H1 (cell line): ENCODE measurements around the gene CACNG7.

ENCODE experiments used
- ASH2L ChIP-seq: fragments of 200-600, 300-600 bp; sonication (generic); IDR thresholded peaks from one replicate; pipeline ENCODE4 v1.7.1; 2017; ENCODE audit warnings: low read length
- ATF3 ChIP-seq: IDR thresholded peaks from 2 replicates; pipeline ENCODE4 v1.6.1; 2011; ENCODE audit warnings: low read depth, mild to moderate bottlenecking, low read length; ENCODE audit not compliant: insufficient read depth
- CEBPB ChIP-seq: IDR thresholded peaks from 2 replicates; pipeline ENCODE4 v1.6.1; 2012; ENCODE audit warnings: low read depth, low read length
- JUN ChIP-seq: IDR thresholded peaks from 2 replicates; pipeline ENCODE4 v1.6.1; 2011; ENCODE audit warnings: low read depth, mild to moderate bottlenecking, improper control_type of control experiment, low read length
- KDM1A ChIP-seq: fragments of 200-600, 300-600 bp; sonication (generic); IDR thresholded peaks from 2 replicates; pipeline ENCODE4 v1.7.1; 2016; ENCODE audit warnings: mild to moderate bottlenecking, low read length, borderline replicate concordance
- MAX ChIP-seq: IDR thresholded peaks from 2 replicates; pipeline ENCODE4 v1.6.1; 2012; ENCODE audit warnings: inconsistent platforms
- NRF1 ChIP-seq: IDR thresholded peaks from 2 replicates; pipeline ENCODE4 v1.6.1; 2011; ENCODE audit warnings: mild to moderate bottlenecking, low read depth, low read length, improper control_type of control experiment
- POLR2A ChIP-seq, 2 experiments: IDR thresholded peaks; 1 replicate in 1 of 2; 2 replicates in 1 of 2; pipeline ENCODE4 v1.6.1; 2011; ENCODE audit warnings: low read depth in 2 of 2, low read length in 2 of 2, mild to moderate bottlenecking in 2 of 2; ENCODE audit errors: control extremely low read depth in 1 of 2
- POLR2AphosphoS5 ChIP-seq: IDR thresholded peaks from 2 replicates; pipeline ENCODE4 v1.6.1; 2011; ENCODE audit warnings: low read depth, low read length
- RNF2 ChIP-seq: fragments of 200-900, 300-1000 bp; sonication (generic); IDR thresholded peaks from 2 replicates; pipeline ENCODE4 v1.7.1; 2016; ENCODE audit warnings: borderline replicate concordance, low read depth, mild to moderate bottlenecking, antibody characterized with exemption, low read length; ENCODE audit not compliant: poor library complexity, severe bottlenecking; ENCODE audit errors: missing control alignments
- TBP ChIP-seq: IDR thresholded peaks from 2 replicates; pipeline ENCODE4 v1.6.1; 2011; ENCODE audit warnings: low read depth, low read length, improper control_type of control experiment
- USF2 ChIP-seq: IDR thresholded peaks from 2 replicates; pipeline ENCODE4 v1.6.1; 2011; ENCODE audit warnings: low read length, improper control_type of control experiment
- TF ChIP-seq, protein P1 (sequence below), 3 experiments: IDR thresholded peaks; 1 replicate in 2 of 3; 2 replicates in 1 of 3; pipeline versions ENCODE4 v1.5.1 to v1.6.1; 2011; ENCODE audit warnings: low read length in 3 of 3, mild to moderate bottlenecking in 3 of 3, inconsistent platforms in 2 of 3, low read depth in 1 of 3, moderate library complexity in 1 of 3; ENCODE audit not compliant: insufficient read depth in 1 of 3; ENCODE audit errors: control extremely low read depth in 1 of 3

DNA sequence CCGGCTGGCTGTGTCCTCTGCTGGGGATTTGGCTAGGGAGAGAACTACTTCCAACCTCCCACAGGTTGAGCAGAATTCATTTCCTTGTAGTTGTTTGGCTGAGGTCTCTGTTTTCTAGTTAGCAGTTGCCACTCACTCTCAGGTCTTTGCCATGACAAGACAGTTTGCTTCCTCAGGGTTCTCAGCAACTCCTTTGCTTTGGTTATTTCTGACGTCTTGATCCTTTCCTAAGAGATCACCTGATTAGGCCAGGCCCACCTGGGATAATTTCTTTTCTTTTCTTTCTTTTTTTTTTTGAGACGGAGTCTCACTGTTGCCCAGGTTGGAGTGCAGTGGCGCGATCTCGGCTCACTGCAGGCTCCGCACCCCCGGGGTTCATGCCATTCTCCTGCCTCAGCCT, 44.3 kb downstream of the CACNG7 start:
- TF ChIP-seq RNF2, result no peak
- TF ChIP-seq, protein P1, sequence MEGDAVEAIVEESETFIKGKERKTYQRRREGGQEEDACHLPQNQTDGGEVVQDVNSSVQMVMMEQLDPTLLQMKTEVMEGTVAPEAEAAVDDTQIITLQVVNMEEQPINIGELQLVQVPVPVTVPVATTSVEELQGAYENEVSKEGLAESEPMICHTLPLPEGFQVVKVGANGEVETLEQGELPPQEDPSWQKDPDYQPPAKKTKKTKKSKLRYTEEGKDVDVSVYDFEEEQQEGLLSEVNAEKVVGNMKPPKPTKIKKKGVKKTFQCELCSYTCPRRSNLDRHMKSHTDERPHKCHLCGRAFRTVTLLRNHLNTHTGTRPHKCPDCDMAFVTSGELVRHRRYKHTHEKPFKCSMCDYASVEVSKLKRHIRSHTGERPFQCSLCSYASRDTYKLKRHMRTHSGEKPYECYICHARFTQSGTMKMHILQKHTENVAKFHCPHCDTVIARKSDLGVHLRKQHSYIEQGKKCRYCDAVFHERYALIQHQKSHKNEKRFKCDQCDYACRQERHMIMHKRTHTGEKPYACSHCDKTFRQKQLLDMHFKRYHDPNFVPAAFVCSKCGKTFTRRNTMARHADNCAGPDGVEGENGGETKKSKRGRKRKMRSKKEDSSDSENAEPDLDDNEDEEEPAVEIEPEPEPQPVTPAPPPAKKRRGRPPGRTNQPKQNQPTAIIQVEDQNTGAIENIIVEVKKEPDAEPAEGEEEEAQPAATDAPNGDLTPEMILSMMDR (IDR thresholded peaks at IDR 0.05; ENCODE audit: control extremely low read depth in 1 of 3, insufficient read depth in 1 of 3, low read depth in 1 of 3, low read length in 3 of 3), result no peak
- no peak for TF ChIP-seq TBP
- TF ChIP-seq ATF3, result no peak
- TF ChIP-seq JUN, result no peak
- peak; percentile 56; the same call in 1 of the 2 replicates for TF ChIP-seq KDM1A
- no peak for TF ChIP-seq POLR2A (IDR thresholded peaks at IDR 0.05; ENCODE audit: control extremely low read depth in 1 of 2, low read depth in 2 of 2, low read length in 2 of 2)
- TF ChIP-seq POLR2AphosphoS5, result no peak
- TF ChIP-seq NRF1, result no peak
- TF ChIP-seq MAX, result no peak
- TF ChIP-seq ASH2L, result no peak
- TF ChIP-seq USF2, result no peak
- no peak for TF ChIP-seq CEBPB
